SK-N-SH (cell line): ENCODE measurements around the gene KAT6B. TPM values are rescaled to one million over a fixed set of nuclear protein-coding genes. Genes with fewer than 3 reads are reported as not detected.

Experiments
- CTCF ChIA-PET: fragments of 300-600, 350-600 bp; formaldehyde crosslinking; extraction: SDS; loops from one replicate; lab custom pipeline; 2021; lab: Yijun Ruan, JAX
- POLR2A ChIA-PET: fragments of 350-600 bp; sonication (Branson Sonifier 250); formaldehyde crosslinking; extraction: SDS; loops from one replicate; lab custom pipeline; 2020; ENCODE audit warnings: antibody characterized with exemption, inconsistent platforms; lab: Yijun Ruan, JAX
- DNase-seq: peaks from one replicate; pipeline ENCODE4 v3.0.0; 2012
- H2AFZ ChIP-seq: fragments of 200-600 bp; sonication (generic); 2 replicates; pipeline ENCODE4 v1.8.1; 2016; ENCODE audit warnings: antibody characterized with exemption, mild to moderate bottlenecking, low read depth
- H3F3A ChIP-seq: fragments of 200-600 bp; sonication (generic); replicated peaks from 2 replicates; pipeline ENCODE3; 2016; ENCODE audit warnings: antibody characterized with exemption, mild to moderate bottlenecking; ENCODE audit not compliant: insufficient read depth
- H3K27ac ChIP-seq, 2 experiments: fragments of 200-500 bp in 1 of 2; fragments of 200-600 bp in 1 of 2; sonication (Bioruptor generic) in 1 of 2; sonication (generic), shearing (Covaris generic) in 1 of 2; 2 replicates each; pipeline versions ENCODE4 v1.5.1 to v1.6.1; 2014 to 2016; ENCODE audit warnings: low read depth in 2 of 2, inconsistent platforms in 1 of 2, low read length in 1 of 2, mild to moderate bottlenecking in 1 of 2, mixed read lengths in 1 of 2
- H3K27me3 ChIP-seq: fragments of 200-600 bp; sonication (generic), shearing (Covaris generic); 2 replicates; pipeline ENCODE4 v1.6.1; 2016; ENCODE audit warnings: mixed run types; ENCODE audit not compliant: insufficient read depth
- H3K36me3 ChIP-seq, 2 experiments: fragments of 200-500 bp in 1 of 2; fragments of 200-600 bp in 1 of 2; sonication (Bioruptor generic) in 1 of 2; sonication (generic) in 1 of 2; replicated peaks in 1 of 2; 2 replicates each; pipeline versions ENCODE3 to v1.5.1; 2014 to 2016; ENCODE audit warnings: low read length in 1 of 2, mild to moderate bottlenecking in 1 of 2; ENCODE audit not compliant: insufficient read depth in 2 of 2, control insufficient read depth in 1 of 2
- H3K4me1 ChIP-seq, 2 experiments: fragments of 200-500 bp in 1 of 2; fragments of 200-600 bp in 1 of 2; sonication (Bioruptor generic) in 1 of 2; sonication (generic), shearing (Covaris generic) in 1 of 2; 2 replicates each; pipeline versions ENCODE4 v1.5.1 to v1.6.1; 2014 to 2016; ENCODE audit warnings: low read depth in 1 of 2, low read length in 1 of 2, mixed run types in 1 of 2; ENCODE audit not compliant: insufficient read depth in 2 of 2, control insufficient read depth in 1 of 2
- H3K4me2 ChIP-seq: fragments of 200-600 bp; sonication (generic), shearing (Covaris generic); 2 replicates; pipeline ENCODE4 v1.6.1; 2017; ENCODE audit warnings: mixed run types
- H3K4me3 ChIP-seq, 2 experiments: fragments of 200-500 bp in 1 of 2; fragments of 200-600 bp in 1 of 2; sonication (Bioruptor generic) in 1 of 2; sonication (generic), shearing (Covaris generic) in 1 of 2; 2 replicates each; pipeline versions ENCODE4 v1.5.1 to v1.8.1; 2014 to 2016; ENCODE audit warnings: low read depth in 2 of 2, inconsistent platforms in 1 of 2, low read length in 1 of 2, mild to moderate bottlenecking in 1 of 2, mixed read lengths in 1 of 2, moderate library complexity in 1 of 2
- H3K79me2 ChIP-seq: fragments of 200-600 bp; sonication (generic); 2 replicates; pipeline ENCODE4 v1.8.1; 2017; ENCODE audit warnings: mild to moderate bottlenecking; ENCODE audit not compliant: insufficient read depth
- H3K9ac ChIP-seq: fragments of 200-600 bp; sonication (generic); 2 replicates; pipeline ENCODE4 v1.6.1; 2017; ENCODE audit warnings: mixed run types
- H3K9me2 ChIP-seq: fragments of 200-600 bp; sonication (generic); 2 replicates; pipeline ENCODE4 v1.6.1; 2017; ENCODE audit warnings: mixed run types
- H3K9me3 ChIP-seq: fragments of 200-600 bp; sonication (generic); 2 replicates; pipeline ENCODE4 v1.6.1; 2017; ENCODE audit warnings: mixed run types, mild to moderate bottlenecking, moderate library complexity
- H4K20me1 ChIP-seq: fragments of 200-600 bp; sonication (generic); 2 replicates; pipeline ENCODE4 v1.6.1; 2017; ENCODE audit warnings: mild to moderate bottlenecking, mixed run types; ENCODE audit not compliant: insufficient read depth
- CHD2 ChIP-seq: fragments of 150-350 bp; IDR thresholded peaks from 2 replicates; pipeline ENCODE4 v1.6.1; 2018; ENCODE audit warnings: low read length; ENCODE audit not compliant: partially characterized antibody
- CTCF ChIP-seq: fragments of 200-600 bp; sonication (generic); IDR thresholded peaks from 2 replicates; pipeline ENCODE4 v1.6.1; 2017; ENCODE audit warnings: antibody characterized with exemption, mild to moderate bottlenecking, moderate library complexity
- ELF1 ChIP-seq: IDR thresholded peaks from 2 replicates; pipeline ENCODE4 v1.4.0; 2012
- EZH2phosphoT487 ChIP-seq: fragments of 200-600 bp; sonication (generic); IDR thresholded peaks from 2 replicates; pipeline ENCODE4 v1.6.1; 2017; ENCODE audit warnings: low read depth, mixed run types, mild to moderate bottlenecking, antibody characterized with exemption, moderate library complexity, borderline replicate concordance
- FOXM1 ChIP-seq: IDR thresholded peaks from 2 replicates; pipeline ENCODE4 v1.4.0; 2012; ENCODE audit warnings: low read depth, mild to moderate bottlenecking
- MEF2A ChIP-seq: IDR thresholded peaks from 2 replicates; pipeline ENCODE4 v1.4.0; 2012; ENCODE audit warnings: low read depth, borderline replicate concordance
- NFIC ChIP-seq: IDR thresholded peaks from 2 replicates; pipeline ENCODE4 v1.4.0; 2012; ENCODE audit warnings: borderline replicate concordance
- RCOR1 ChIP-seq: fragments of 150-350 bp; IDR thresholded peaks from 2 replicates; pipeline ENCODE4 v1.6.1; 2017; ENCODE audit warnings: antibody characterized with exemption, low read length
- RXRA ChIP-seq: IDR thresholded peaks from 2 replicates; pipeline ENCODE4 v1.4.0; 2012; ENCODE audit warnings: low read depth, mild to moderate bottlenecking, borderline replicate concordance
- SMC3 ChIP-seq: IDR thresholded peaks from 2 replicates; pipeline ENCODE4 v1.6.1; 2012; ENCODE audit warnings: low read depth, low read length, improper control_type of control experiment
- TCF12 ChIP-seq: IDR thresholded peaks from 2 replicates; pipeline ENCODE4 v1.4.0; 2012
- TEAD4 ChIP-seq: IDR thresholded peaks from 2 replicates; pipeline ENCODE4 v1.4.0; 2012; ENCODE audit warnings: mild to moderate bottlenecking, borderline replicate concordance; ENCODE audit not compliant: insufficient read depth
- USF2 ChIP-seq: fragments of 150-350 bp; IDR thresholded peaks from 2 replicates; pipeline ENCODE4 v1.6.1; 2017; ENCODE audit warnings: antibody characterized with exemption, low read length, low read depth, borderline replicate concordance
- WGBS: methylation state at CpG from one replicate; pipeline ENCODE4 v1.1.6; 2017; ENCODE audit warnings: low lambda C conversion rate; 5-methylcytosine and 5-hydroxymethylcytosine counted together
- polyA plus RNA-seq, 3 experiments: library from polyadenylated mRNA; depleted of rRNA; stranded (reverse); fragments of >200 nt; gene quantifications; 2 replicates each; pipeline ENCODE4 v1.2.3, GENCODE V29; 2012

Gene KAT6B
- polyA plus RNA-seq, 1 of the 3 experiments (the other 2 are of a cell fraction), result 4.3 TPM

GRCh38 chr10:75070961-75071428, 244.6 kb downstream of the KAT6B start:
- Histone ChIP-seq H3K9me3 (no peaks in the 10 kb centered on the region), H3F3A (no peaks in the 10 kb centered on the region), H3K27ac (peak overlapping the region in 1 of 2 experiments; percentile 47; a peak in 1 of 4 replicates), H3K4me1 (peaks cover 0 to 12% of the 10 kb centered on the region in 2 experiments; a peak in 1 of 4 replicates), H2AFZ (no peak overlapping the region), H3K27me3 (no peaks in the 10 kb centered on the region), H3K79me2 (no peaks in the 10 kb centered on the region), H3K4me3 (no peak overlapping the region), H3K9ac (no peak overlapping the region), H3K36me3 (no peaks in the 10 kb centered on the region), H3K9me2 (no peaks in the 10 kb centered on the region), H3K4me2 (no peak overlapping the region), H4K20me1 (no peaks in the 10 kb centered on the region)
- CTCF ChIA-PET, result interaction anchor here (1.2 kb wide), 1 partner anchor 29 kb away, joined by 3 read pairs; no protein-coding TSS in a partner anchor
- POLR2A ChIA-PET, result no interaction called here
- DNase-seq, result peak; percentile 79
- 43% methylated on average over 1 of the region's 7 CpGs for WGBS
- peak; percentile 56 for TF ChIP-seq NFIC
- no peak for TF ChIP-seq EZH2phosphoT487

GRCh38 chr10:75071756-75072155, 245.4 kb downstream of the KAT6B start:
- Histone ChIP-seq H3K79me2 (no peaks in the 10 kb centered on the region), H3F3A (no peaks in the 10 kb centered on the region), H3K36me3 (no peaks in the 10 kb centered on the region), H3K4me1 (peaks cover 0 to 12% of the 10 kb centered on the region in 2 experiments; a peak in 1 of 4 replicates), H4K20me1 (no peaks in the 10 kb centered on the region), H3K9me3 (no peaks in the 10 kb centered on the region), H3K27me3 (no peaks in the 10 kb centered on the region), H3K4me3 (no peak overlapping the region), H3K9ac (no peak overlapping the region), H3K27ac (no peak overlapping the region), H2AFZ (no peak overlapping the region), H3K9me2 (no peaks in the 10 kb centered on the region), H3K4me2 (no peak overlapping the region)
- CTCF ChIA-PET, result no interaction called here
- TF ChIP-seq MEF2A, result no peak
- no peak for TF ChIP-seq TCF12
- no peak for TF ChIP-seq ELF1
- no peak for TF ChIP-seq USF2
- no peak for TF ChIP-seq CTCF
- no peak for TF ChIP-seq RXRA
- TF ChIP-seq SMC3, result no peak
- no peak for TF ChIP-seq TEAD4
- TF ChIP-seq CHD2, result no peak
- no peak for TF ChIP-seq FOXM1
- no peak for TF ChIP-seq RCOR1
- POLR2A ChIA-PET, result no interaction called here
- DNase-seq, result no peak
- 96% methylated on average over 13 of the region's 14 CpGs for WGBS
